Stimulated activated CD4-positive, alpha-beta T cell treated with anti-CD3 and anti-CD28 coated beads, TNF-alpha, amount 100 ng/mL, for 1 hour (primary cell): ENCODE results near the gene IFT25.

ENCODE experiments used
- DNase-seq, 3 donors: peaks; one replicate each; pipeline ENCODE4 v3.0.0-alpha.2; 2020; ENCODE audit warnings: low read depth in 3 of 3, low spot score in 1 of 3

The IFT25 gene

GRCh38 chr1:53930932-53931331, 14.6 kb downstream of the IFT25 start:
- DNase-seq, result no peak

- no peak for DNase-seq
Measured at GRCh38 chr1:53929246-53929960, 16.1 kb downstream of the IFT25 start.

GRCh38 chr1:53927376-53927881, 18.1 kb downstream of the IFT25 start:
- no peak for DNase-seq

- no peak for DNase-seq
Measured at GRCh38 chr1:53919675-53920066, 25.8 kb downstream of the IFT25 start.

- no peak for DNase-seq
Measured at GRCh38 chr1:53918343-53918742, 27.2 kb downstream of the IFT25 start.

- no peak for DNase-seq
Measured at GRCh38 chr1:53913352-53914033, 32.0 kb downstream of the IFT25 start.

GRCh38 chr1:53911442-53911841, 34.1 kb downstream of the IFT25 start:
- no peak for DNase-seq

- DNase-seq, result no peak
Measured at GRCh38 chr1:53909946-53910345, 35.6 kb downstream of the IFT25 start.

GRCh38 chr1:53906121-53906520, 39.4 kb downstream of the IFT25 start:
- no peak for DNase-seq

GRCh38 chr1:53905509-53905908, 40.0 kb downstream of the IFT25 start:
- no peak for DNase-seq

- DNase-seq, result no peak
Measured at GRCh38 chr1:53902235-53903138, 43.0 kb downstream of the IFT25 start.

- DNase-seq, result no peak
Measured at GRCh38 chr1:53899708-53900107, 45.8 kb downstream of the IFT25 start.

- no peak for DNase-seq
Measured at GRCh38 chr1:53899206-53899628, 46.3 kb downstream of the IFT25 start.

- no peak for DNase-seq
Measured at GRCh38 chr1:53896635-53897229, 48.8 kb downstream of the IFT25 start.

GRCh38 chr1:53895421-53895820, 50.1 kb downstream of the IFT25 start:
- no peak for DNase-seq

GRCh38 chr1:53894644-53895043, 50.9 kb downstream of the IFT25 start:
- DNase-seq, result no peak

GRCh38 chr1:53893999-53894636, 51.4 kb downstream of the IFT25 start, which contains the start of gene DIO1:
Gene DIO1, plus strand, starts transcription at chr1:53894187. Its CDS starts 24 bp downstream, at chr1:53894211.
- no peak for DNase-seq

GRCh38 chr1:53892911-53893310, 52.6 kb downstream of the IFT25 start:
- no peak for DNase-seq

GRCh38 chr1:53891678-53892077, 53.8 kb downstream of the IFT25 start:
- no peak for DNase-seq

GRCh38 chr1:53891018-53891417, 54.5 kb downstream of the IFT25 start:
- no peak for DNase-seq

- DNase-seq, result no peak
Measured at GRCh38 chr1:53890522-53890941, 55.0 kb downstream of the IFT25 start.
